Measurements from ENCODE around the gene PLIN5.

PLIN5 gene

GRCh38 chr19:4506449-4507149 is 28.4 kb downstream of the PLIN5 start:
- Histone ChIP-seq H3K9ac (ENCODE audit: low read length) (no peak overlapping the region), H3K4me1 (ENCODE audit: control insufficient read depth, low read depth, low read length) (no peaks in the 10 kb centered on the region), H2BK15ac (replicated peaks; ENCODE audit: low read depth) (no peak overlapping the region), H4K8ac (ENCODE audit: low read depth, low read length) (no peak overlapping the region), H3K56ac (ENCODE audit: low read length) (no peak overlapping the region), H2BK120ac (ENCODE audit: low read depth, low read length) (no peak overlapping the region), H3K4me3 (ENCODE audit: low read length) (no peak overlapping the region), H4K5ac (ENCODE audit: low read length) (no peak overlapping the region), H3K23ac (ENCODE audit: low read length) (no peak overlapping the region), H3K27me3 (ENCODE audit: insufficient read depth, low read length, poor library complexity) (no peaks in the 10 kb centered on the region), H2AK5ac (ENCODE audit: low read length) (no peak overlapping the region), H3K27ac (ENCODE audit: low read depth, low read length) (no peak overlapping the region), H3K4me2 (ENCODE audit: low read length) (no peak overlapping the region), H3K36me3 (ENCODE audit: control insufficient read depth, insufficient read depth, low read length) (peaks cover 2% of the 10 kb centered on the region), H2BK5ac (ENCODE audit: low read length) (no peak overlapping the region), H3K4ac (ENCODE audit: low read depth, low read length) (no peak overlapping the region), H3K18ac (ENCODE audit: low read length) (no peak overlapping the region), H3K79me1 (ENCODE audit: low read length) (no peaks in the 10 kb centered on the region), H3K79me2 (ENCODE audit: control insufficient read depth, insufficient read depth, low read length) (no peaks in the 10 kb centered on the region)
- WGBS (ENCODE audit: extremely low coverage, insufficient coverage, low lambda C conversion rate), result no CpG with 5 or more reads among the region's 17 CpGs
- DNase-seq, result no peak

DNA sequence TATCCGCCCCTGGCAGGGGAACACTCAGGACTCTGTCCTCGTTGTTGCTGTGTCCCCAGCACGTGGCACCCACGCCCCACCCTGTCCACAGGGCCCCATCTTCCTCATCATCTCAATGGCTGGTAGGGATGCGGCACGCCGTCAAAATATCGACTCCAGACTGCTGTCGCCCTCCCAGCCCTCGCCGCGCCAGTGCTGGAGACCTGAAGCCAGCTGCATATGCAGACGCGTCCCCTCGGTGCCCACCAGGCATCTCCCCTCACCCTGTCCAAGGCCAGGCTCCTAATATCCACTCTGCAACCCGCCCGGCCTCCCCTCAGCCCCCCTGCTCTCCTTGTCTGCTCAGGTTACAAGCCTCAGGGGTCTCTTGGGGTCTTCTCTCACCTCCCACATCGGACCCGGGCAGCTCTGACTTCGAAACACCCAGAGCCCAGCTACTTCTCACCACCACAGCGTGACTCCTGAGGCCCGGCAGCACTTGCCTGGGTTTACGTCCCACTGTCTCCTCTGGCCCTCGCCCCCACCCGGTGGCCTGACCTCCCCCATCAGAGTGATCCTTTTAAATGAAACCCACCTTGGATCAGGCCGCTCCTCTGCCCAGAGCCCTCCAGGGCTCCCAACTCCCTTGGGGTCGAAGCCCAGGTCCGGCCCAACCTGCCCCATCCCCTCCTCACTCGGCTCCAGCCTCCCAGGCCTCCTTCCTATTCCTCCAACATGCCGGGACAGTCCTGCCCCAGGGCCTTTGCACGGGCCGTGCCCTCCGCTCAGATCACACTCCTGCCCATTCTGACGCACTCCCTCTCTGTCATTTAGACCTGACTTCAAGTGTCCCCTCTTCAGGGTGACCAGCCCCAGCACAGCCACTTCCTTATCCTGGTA is 29.2 kb downstream of the PLIN5 start:
- H3K79me2 ChIP-seq (ENCODE audit: control insufficient read depth, insufficient read depth, low read length), result no peaks in the 10 kb centered on the region
- no CpG with 5 or more reads among the region's 34 CpGs for WGBS (ENCODE audit: extremely low coverage, insufficient coverage, low lambda C conversion rate)
- no peak overlapping the region for H2AK5ac ChIP-seq (ENCODE audit: low read length)
- H2BK5ac ChIP-seq (ENCODE audit: low read length), result no peak overlapping the region
- H2BK120ac ChIP-seq (ENCODE audit: low read depth, low read length), result no peak overlapping the region
- H3K18ac ChIP-seq (ENCODE audit: low read length), result no peak overlapping the region
- H3K36me3 ChIP-seq (ENCODE audit: control insufficient read depth, insufficient read depth, low read length), result peaks cover 7% of the 10 kb centered on the region
- no peak overlapping the region for H3K9ac ChIP-seq (ENCODE audit: low read length)
- H4K8ac ChIP-seq (ENCODE audit: low read depth, low read length), result no peak overlapping the region
- no peak overlapping the region for H3K27ac ChIP-seq (ENCODE audit: low read depth, low read length)
- no peak overlapping the region for H3K4me3 ChIP-seq (ENCODE audit: low read length)
- no peak overlapping the region for H3K4ac ChIP-seq (ENCODE audit: low read depth, low read length)
- H3K4me2 ChIP-seq (ENCODE audit: low read length), result no peak overlapping the region
- H4K5ac ChIP-seq (ENCODE audit: low read length), result no peak overlapping the region
- no peaks in the 10 kb centered on the region for H3K4me1 ChIP-seq (ENCODE audit: control insufficient read depth, low read depth, low read length)
- H3K27me3 ChIP-seq (ENCODE audit: insufficient read depth, low read length, poor library complexity), result no peaks in the 10 kb centered on the region
- H2BK15ac ChIP-seq (replicated peaks; ENCODE audit: low read depth), result no peak overlapping the region
- H3K79me1 ChIP-seq (ENCODE audit: low read length), result no peaks in the 10 kb centered on the region
- no peak overlapping the region for H3K56ac ChIP-seq (ENCODE audit: low read length)
- H3K23ac ChIP-seq (ENCODE audit: low read length), result no peak overlapping the region
- DNase-seq, result no peak

- H2AK5ac ChIP-seq (ENCODE audit: low read length), result no peak overlapping the region
- no peaks in the 10 kb centered on the region for H3K79me1 ChIP-seq (ENCODE audit: low read length)
- H2BK15ac ChIP-seq (replicated peaks; ENCODE audit: low read depth), result no peak overlapping the region
- no peak overlapping the region for H3K56ac ChIP-seq (ENCODE audit: low read length)
- H3K79me2 ChIP-seq (ENCODE audit: control insufficient read depth, insufficient read depth, low read length), result no peaks in the 10 kb centered on the region
- no peak overlapping the region for H3K23ac ChIP-seq (ENCODE audit: low read length)
- peaks cover 8% of the 10 kb centered on the region for H3K36me3 ChIP-seq (ENCODE audit: control insufficient read depth, insufficient read depth, low read length)
- no peak overlapping the region for H2BK120ac ChIP-seq (ENCODE audit: low read depth, low read length)
- H2BK5ac ChIP-seq (ENCODE audit: low read length), result no peak overlapping the region
- H4K5ac ChIP-seq (ENCODE audit: low read length), result no peak overlapping the region
- H3K27me3 ChIP-seq (ENCODE audit: insufficient read depth, low read length, poor library complexity), result no peaks in the 10 kb centered on the region
- no peak overlapping the region for H4K8ac ChIP-seq (ENCODE audit: low read depth, low read length)
- H3K9ac ChIP-seq (ENCODE audit: low read length), result no peak overlapping the region
- no peak overlapping the region for H3K4ac ChIP-seq (ENCODE audit: low read depth, low read length)
- WGBS (ENCODE audit: extremely low coverage, insufficient coverage, low lambda C conversion rate), result no CpG with 5 or more reads among the region's 15 CpGs
- no peaks in the 10 kb centered on the region for H3K4me1 ChIP-seq (ENCODE audit: control insufficient read depth, low read depth, low read length)
- no peak overlapping the region for H3K18ac ChIP-seq (ENCODE audit: low read length)
- no peak overlapping the region for H3K27ac ChIP-seq (ENCODE audit: low read depth, low read length)
- no peak overlapping the region for H3K4me3 ChIP-seq (ENCODE audit: low read length)
- no peak for DNase-seq
- no peak overlapping the region for H3K4me2 ChIP-seq (ENCODE audit: low read length)
Observed at GRCh38 chr19:4504891-4505569, 30.0 kb downstream of the PLIN5 start.

- peaks cover 8% of the 10 kb centered on the region for H3K36me3 ChIP-seq (ENCODE audit: control insufficient read depth, insufficient read depth, low read length)
- no peak overlapping the region for H2BK5ac ChIP-seq (ENCODE audit: low read length)
- no CpG with 5 or more reads among the region's 23 CpGs for WGBS (ENCODE audit: extremely low coverage, insufficient coverage, low lambda C conversion rate)
Observed at GRCh38 chr19:4504297-4504701, 30.7 kb downstream of the PLIN5 start.

GRCh38 chr19:4503825-4504170 is 31.2 kb downstream of the PLIN5 start:
- Histone ChIP-seq H3K27ac (ENCODE audit: low read depth, low read length) (no peak overlapping the region), H3K4me3 (ENCODE audit: low read length) (no peak overlapping the region), H2BK120ac (ENCODE audit: low read depth, low read length) (no peak overlapping the region), H3K36me3 (ENCODE audit: control insufficient read depth, insufficient read depth, low read length) (peaks cover 8% of the 10 kb centered on the region), H4K5ac (ENCODE audit: low read length) (no peak overlapping the region), H3K9ac (ENCODE audit: low read length) (no peak overlapping the region), H3K27me3 (ENCODE audit: insufficient read depth, low read length, poor library complexity) (no peaks in the 10 kb centered on the region), H3K56ac (ENCODE audit: low read length) (no peak overlapping the region), H3K18ac (ENCODE audit: low read length) (no peak overlapping the region), H3K4me2 (ENCODE audit: low read length) (no peak overlapping the region), H3K4ac (ENCODE audit: low read depth, low read length) (no peak overlapping the region), H2BK5ac (ENCODE audit: low read length) (no peak overlapping the region), H3K79me2 (ENCODE audit: control insufficient read depth, insufficient read depth, low read length) (no peaks in the 10 kb centered on the region), H3K4me1 (ENCODE audit: control insufficient read depth, low read depth, low read length) (no peaks in the 10 kb centered on the region), H4K8ac (ENCODE audit: low read depth, low read length) (no peak overlapping the region), H3K23ac (ENCODE audit: low read length) (no peak overlapping the region), H2AK5ac (ENCODE audit: low read length) (no peak overlapping the region), H2BK15ac (replicated peaks; ENCODE audit: low read depth) (no peak overlapping the region), H3K79me1 (ENCODE audit: low read length) (no peaks in the 10 kb centered on the region)
- no CpG with 5 or more reads among the region's 10 CpGs for WGBS (ENCODE audit: extremely low coverage, insufficient coverage, low lambda C conversion rate)
- no peak for DNase-seq

More at GRCh38 chr19:4504297-4504701, 30.7 kb downstream of the PLIN5 start:
- H3K4me2 ChIP-seq (ENCODE audit: low read length), result no peak overlapping the region
- no peak overlapping the region for H3K18ac ChIP-seq (ENCODE audit: low read length)
- H2AK5ac ChIP-seq (ENCODE audit: low read length), result no peak overlapping the region
- no peak overlapping the region for H4K5ac ChIP-seq (ENCODE audit: low read length)
- no peak overlapping the region for H3K56ac ChIP-seq (ENCODE audit: low read length)
- H3K23ac ChIP-seq (ENCODE audit: low read length), result no peak overlapping the region
- H3K4ac ChIP-seq (ENCODE audit: low read depth, low read length), result no peak overlapping the region
- H3K27me3 ChIP-seq (ENCODE audit: insufficient read depth, low read length, poor library complexity), result no peaks in the 10 kb centered on the region
- H3K4me3 ChIP-seq (ENCODE audit: low read length), result no peak overlapping the region
- no peak for DNase-seq
- H3K79me1 ChIP-seq (ENCODE audit: low read length), result no peaks in the 10 kb centered on the region
- H3K4me1 ChIP-seq (ENCODE audit: control insufficient read depth, low read depth, low read length), result no peaks in the 10 kb centered on the region
- H4K8ac ChIP-seq (ENCODE audit: low read depth, low read length), result no peak overlapping the region
- H2BK15ac ChIP-seq (replicated peaks; ENCODE audit: low read depth), result no peak overlapping the region
- no peak overlapping the region for H3K27ac ChIP-seq (ENCODE audit: low read depth, low read length)
- no peak overlapping the region for H2BK120ac ChIP-seq (ENCODE audit: low read depth, low read length)
- no peaks in the 10 kb centered on the region for H3K79me2 ChIP-seq (ENCODE audit: control insufficient read depth, insufficient read depth, low read length)
- no peak overlapping the region for H3K9ac ChIP-seq (ENCODE audit: low read length)

All from mesendoderm (in vitro differentiated cells).